Loucy (cell line): ENCODE results near the gene RAB30.

Experiments used
- CTCF ChIP-seq: fragments of 200-600 bp; sonication (generic); conservative IDR thresholded peaks from 2 replicates; pipeline ENCODE4 v1.5.1; 2014; ENCODE audit warnings: mild to moderate bottlenecking, antibody characterized with exemption, low read length
- EZH2phosphoT487 ChIP-seq: fragments of 200-600 bp; IDR thresholded peaks from 2 replicates; pipeline ENCODE4 v1.6.1; 2018; ENCODE audit warnings: antibody characterized with exemption, mild to moderate bottlenecking, moderate library complexity, borderline replicate concordance

GRCh38 chr11:82974135-82974534 is 97.6 kb downstream of the RAB30 start:
- no peak for TF ChIP-seq CTCF
- no peak for TF ChIP-seq EZH2phosphoT487
